Right lobe of liver (tissue), 6 donors: ENCODE results near the gene PLOD3. TPM values are rescaled to one million over a fixed set of nuclear protein-coding genes. Genes with fewer than 3 reads are reported as not detected.

ENCODE experiments used
- ATAC-seq, 4 donors: fragments of 200-7000 bp; cut with Tn5 transposase; one replicate each; pipeline ENCODE4 v1.9.1; 2020; ENCODE audit warnings: mild to moderate bottlenecking in 4 of 4, moderate library complexity in 4 of 4
- DNase-seq, 3 donors: peaks; one replicate each; pipeline ENCODE4 v3.0.0-alpha.2; 2020
- H3K27ac ChIP-seq, 3 donors: fragments of 200-600 bp; one replicate each; pipeline ENCODE4 v1.8.0; 2022
- H3K27me3 ChIP-seq, 2 donors: fragments of 200-600 bp; one replicate each; pipeline ENCODE4 v1.8.0; 2022
- H3K36me3 ChIP-seq, 4 donors: fragments of 200-600 bp; sonication (generic) in 1 of 4; one replicate each; pipeline versions ENCODE4 v1.5.1 to v1.8.0; 2017 to 2022; ENCODE audit warnings: control low read depth in 1 of 4
- H3K4me1 ChIP-seq, 4 donors: fragments of 200-600 bp; sonication (generic) in 1 of 4; one replicate each; pipeline versions ENCODE4 v1.5.1 to v1.8.0; 2017 to 2022; ENCODE audit warnings: control low read depth in 1 of 4
- H3K4me3 ChIP-seq, 3 donors: fragments of 200-600 bp; one replicate each; pipeline ENCODE4 v1.8.0; 2022
- H3K9me3 ChIP-seq, 4 donors: fragments of 200-600 bp; sonication (generic) in 1 of 4; one replicate each; pipeline versions ENCODE4 v1.5.1 to v1.8.0; 2017 to 2022; ENCODE audit warnings: control low read depth in 1 of 4
- CTCF ChIP-seq, 4 donors: fragments of 200-600 bp in 3 of 4; fragments of 450-650 bp in 1 of 4; IDR thresholded peaks; one replicate each; pipeline versions ENCODE4 v1.5.1 to v1.8.0; 2016 to 2022; ENCODE audit warnings: antibody characterized with exemption in 4 of 4, mild to moderate bottlenecking in 2 of 4
- POLR2A ChIP-seq: fragments of 450-650 bp; IDR thresholded peaks from one replicate; pipeline ENCODE4 v1.6.1; 2017; ENCODE audit warnings: antibody characterized with exemption, mild to moderate bottlenecking
- WGBS: methylation state at CpG from one replicate; pipeline ENCODE4 v1.1.6; 2018; ENCODE audit warnings: low coverage, low lambda C conversion rate; ENCODE audit not compliant: insufficient coverage; ENCODE audit errors: missing lambda C conversion rate; 5-methylcytosine and 5-hydroxymethylcytosine counted together
- intact Hi-C, 2 donors: fragments of 100-400 bp; cut with DNase I; formaldehyde crosslinking; loops; one replicate each; pipeline versions ENCODE4 v1.11.2 to v1.14.1; 2022
- total RNA-seq, 6 experiments: library from RNA; depleted of rRNA in 2 of 6; stranded (reverse); fragments of >200 nt in 2 of 6; fragmentation: NEBNext Ultra II Directional in 3 of 6; extraction: Animal tissue kit (Norgen Biotek cat#: 25700) in 3 of 6; gene quantifications; one replicate each; pipeline versions ENCODE4 v1.1.0 to v1.2.4, GENCODE V29; 2016 to 2023
- donor health status: DM: no; HTN: yes; CAD: no.
- donor health status: DM: no; HTN: no; CAD: no.
- donor health status: DM: no; HTN: no; CAD: no.
- donor health status: DM: no; HTN: yes; CAD: no.
- donor health status: DM: no; HTN: yes; CAD: no.

PLOD3 gene
- total RNA-seq, 6 experiments from 2014 or later: 41.7 to 57.5 (median 54.3) TPM

- Histone ChIP-seq H3K27ac (no peak overlapping the region), H3K4me1 (peaks cover 0 to 20% (median 0%) of the 10 kb centered on the region in 4 donors), H3K27me3 (peaks cover 0 to 19% of the 10 kb centered on the region in 2 donors), H3K36me3 (peaks cover 0 to under 1% (median 0%) of the 10 kb centered on the region in 4 donors), H3K4me3 (no peak overlapping the region), H3K9me3 (no peaks in the 10 kb centered on the region)
- TF ChIP-seq POLR2A: no peak
- no peak for TF ChIP-seq CTCF (IDR thresholded peaks at IDR 0.05)
- no peak for ATAC-seq
- no peak for DNase-seq
- intact Hi-C loops: loop anchor here in 1 of 2 donors (10.0 kb wide), 1 partner anchor 122 kb away; no protein-coding TSS in a partner anchor
- WGBS: 5% methylated on average over 20 of the region's 74 CpGs
These were observed 54.7 kb downstream of the PLOD3 start for GRCh38 chr7:101162551-101163278.

GRCh38 chr7:101161692-101162471 is 55.5 kb downstream of the PLOD3 start:
- Histone ChIP-seq H3K27ac (no peak overlapping the region), H3K27me3 (peaks cover 0 to 19% of the 10 kb centered on the region in 2 donors), H3K4me3 (no peak overlapping the region), H3K4me1 (peaks cover 0 to 22% (median 0%) of the 10 kb centered on the region in 4 donors), H3K36me3 (peaks cover 0 to 2% (median 0%) of the 10 kb centered on the region in 4 donors), H3K9me3 (no peaks in the 10 kb centered on the region)
- WGBS: 79% methylated on average over 8 of the region's 17 CpGs
- ATAC-seq: no peak
- no peak for DNase-seq
- intact Hi-C loops: loop anchor here in 1 of 2 donors (10.0 kb wide), 1 partner anchor 123 kb away; no protein-coding TSS in a partner anchor
- TF ChIP-seq CTCF (IDR thresholded peaks at IDR 0.05) (no peak), POLR2A (no peak)

GRCh38 chr7:101160910-101161309 is 56.5 kb downstream of the PLOD3 start:
- TF ChIP-seq CTCF (IDR thresholded peaks at IDR 0.05) (no peak), POLR2A (no peak)
- peaks cover 0 to 16% of the 10 kb centered on the region in 2 donors for H3K27me3 ChIP-seq
- no peak overlapping the region for H3K4me3 ChIP-seq
- no peak overlapping the region for H3K27ac ChIP-seq
- H3K9me3 ChIP-seq: no peaks in the 10 kb centered on the region
- DNase-seq (no peak), ATAC-seq (no peak)
- peaks cover 0 to 23% (median 0%) of the 10 kb centered on the region in 4 donors for H3K4me1 ChIP-seq
- intact Hi-C loops: loop anchor here in 1 of 2 donors (10.0 kb wide), 1 partner anchor 124 kb away; no protein-coding TSS in a partner anchor
- peaks cover 0 to 2% (median 0%) of the 10 kb centered on the region in 4 donors for H3K36me3 ChIP-seq

GRCh38 chr7:101159696-101160674 is 57.4 kb downstream of the PLOD3 start:
- Histone ChIP-seq H3K4me3 (no peak overlapping the region), H3K27me3 (peaks cover 0 to 9% of the 10 kb centered on the region in 2 donors), H3K4me1 (peaks cover 0 to 21% (median 0%) of the 10 kb centered on the region in 4 donors), H3K27ac (no peak overlapping the region), H3K36me3 (peaks cover 0 to 2% (median 0%) of the 10 kb centered on the region in 4 donors), H3K9me3 (no peaks in the 10 kb centered on the region)
- ATAC-seq (no peak), DNase-seq (no peak)
- 69% methylated on average over 12 of the region's 31 CpGs for WGBS
- TF ChIP-seq POLR2A (no peak), CTCF (IDR thresholded peaks at IDR 0.05) (no peak)
- intact Hi-C loops: loop anchor here in 1 of 2 donors (10.0 kb wide), 1 partner anchor 125 kb away; no protein-coding TSS in a partner anchor
